ENCODE data around the gene ENGASE. TPM values are rescaled to one million over a fixed set of nuclear protein-coding genes. Genes with fewer than 3 reads are reported as not detected.

Gene ENGASE
- total RNA-seq, 1 experiment from 2014 or later: 34.5 TPM

GRCh38 chr17:79115487-79115886 is 40.9 kb downstream of the ENGASE start:
- CTCF ChIA-PET: interaction anchor here (0.6 to 2.5 kb wide), 2 partner anchors 193 to 278 kb away, joined by 3 to 9 read pairs; no protein-coding TSS in a partner anchor
- H3K27me3 Mint-ChIP-seq (ENCODE audit: insufficient read depth, unreplicated experiment): peaks cover 31% of the 10 kb centered on the region
- H3K27ac Mint-ChIP-seq (ENCODE audit: low read depth, unreplicated experiment): no peak overlapping the region
- peaks cover 10% of the 10 kb centered on the region for H3K4me1 Mint-ChIP-seq (ENCODE audit: insufficient read depth, unreplicated experiment)
- TF ChIP-seq CTCF (IDR thresholded peaks at IDR 0.05; ENCODE audit: unreplicated experiment): no peak
- no TSS peak for BruUV-seq (replicated peaks)
- POLR2A ChIA-PET: no interaction called here
- no peak overlapping the region for H3K4me3 Mint-ChIP-seq (ENCODE audit: unreplicated experiment)
- no peaks in the 10 kb centered on the region for H3K9me3 Mint-ChIP-seq (ENCODE audit: unreplicated experiment)
- intact Hi-C loops (cut with micrococcal nuclease): no loop called here
- H3K36me3 Mint-ChIP-seq (ENCODE audit: insufficient read depth, unreplicated experiment): no peaks in the 10 kb centered on the region
- no peak for DNase-seq (ENCODE audit: unreplicated experiment)

- Mint-ChIP-seq H3K9me3 (ENCODE audit: unreplicated experiment) (no peaks in the 10 kb centered on the region), H3K27me3 (ENCODE audit: insufficient read depth, unreplicated experiment) (peaks cover 18% of the 10 kb centered on the region), H3K4me1 (ENCODE audit: insufficient read depth, unreplicated experiment) (peaks cover 10% of the 10 kb centered on the region), H3K4me3 (ENCODE audit: unreplicated experiment) (no peak overlapping the region), H3K36me3 (ENCODE audit: insufficient read depth, unreplicated experiment) (no peaks in the 10 kb centered on the region), H3K27ac (ENCODE audit: low read depth, unreplicated experiment) (no peak overlapping the region)
- no peak for DNase-seq (ENCODE audit: unreplicated experiment)
- intact Hi-C loops (cut with micrococcal nuclease): no loop called here
- no TSS peak for BruUV-seq (replicated peaks)
- ChIA-PET POLR2A (no interaction called here), CTCF (interaction anchor here (2.5 kb wide), 1 partner anchor 276 kb away, joined by 9 read pairs; no protein-coding TSS in a partner anchor)
- TF ChIP-seq CTCF (IDR thresholded peaks at IDR 0.05; ENCODE audit: unreplicated experiment): no peak
Measured at GRCh38 chr17:79116575-79117368, 42.1 kb downstream of the ENGASE start.

GRCh38 chr17:79117905-79118487 is 43.4 kb downstream of the ENGASE start:
- H3K36me3 Mint-ChIP-seq (ENCODE audit: insufficient read depth, unreplicated experiment): no peaks in the 10 kb centered on the region
- peaks cover 17% of the 10 kb centered on the region for H3K27me3 Mint-ChIP-seq (ENCODE audit: insufficient read depth, unreplicated experiment)
- no peak for DNase-seq (ENCODE audit: unreplicated experiment)
- no peak overlapping the region for H3K27ac Mint-ChIP-seq (ENCODE audit: low read depth, unreplicated experiment)
- BruUV-seq (replicated peaks): no TSS peak
- TF ChIP-seq CTCF (IDR thresholded peaks at IDR 0.05; ENCODE audit: unreplicated experiment): no peak
- H3K9me3 Mint-ChIP-seq (ENCODE audit: unreplicated experiment): no peaks in the 10 kb centered on the region
- peaks cover 10% of the 10 kb centered on the region for H3K4me1 Mint-ChIP-seq (ENCODE audit: insufficient read depth, unreplicated experiment)
- ChIA-PET CTCF (no interaction called here), POLR2A (no interaction called here)
- intact Hi-C loops (cut with micrococcal nuclease): no loop called here
- H3K4me3 Mint-ChIP-seq (ENCODE audit: unreplicated experiment): no peak overlapping the region

GRCh38 chr17:79118924-79119323 is 44.3 kb downstream of the ENGASE start:
- Mint-ChIP-seq H3K9me3 (ENCODE audit: unreplicated experiment) (no peaks in the 10 kb centered on the region), H3K36me3 (ENCODE audit: insufficient read depth, unreplicated experiment) (no peaks in the 10 kb centered on the region), H3K4me3 (ENCODE audit: unreplicated experiment) (no peak overlapping the region), H3K27ac (ENCODE audit: low read depth, unreplicated experiment) (no peak overlapping the region), H3K27me3 (ENCODE audit: insufficient read depth, unreplicated experiment) (peaks cover 8% of the 10 kb centered on the region), H3K4me1 (ENCODE audit: insufficient read depth, unreplicated experiment) (peaks cover 9% of the 10 kb centered on the region)
- no peak for DNase-seq (ENCODE audit: unreplicated experiment)
- intact Hi-C loops (cut with micrococcal nuclease): no loop called here
- ChIA-PET CTCF (interaction anchor here (0.6 kb wide), 1 partner anchor 968 kb away, joined by 4 read pairs; no protein-coding TSS in a partner anchor), POLR2A (no interaction called here)
- BruUV-seq (replicated peaks): no TSS peak
- TF ChIP-seq CTCF (IDR thresholded peaks at IDR 0.05; ENCODE audit: unreplicated experiment): no peak

Measured in MCF 10A (cell line).